SHP77 (cell line): Measurements from ENCODE around the gene HIGD1B.

Source experiments
- DNase-seq, 2 experiments: peaks; one replicate each; lab custom pipeline; 2025; lab: John Stamatoyannopoulos, UW

Gene HIGD1B

DNA sequence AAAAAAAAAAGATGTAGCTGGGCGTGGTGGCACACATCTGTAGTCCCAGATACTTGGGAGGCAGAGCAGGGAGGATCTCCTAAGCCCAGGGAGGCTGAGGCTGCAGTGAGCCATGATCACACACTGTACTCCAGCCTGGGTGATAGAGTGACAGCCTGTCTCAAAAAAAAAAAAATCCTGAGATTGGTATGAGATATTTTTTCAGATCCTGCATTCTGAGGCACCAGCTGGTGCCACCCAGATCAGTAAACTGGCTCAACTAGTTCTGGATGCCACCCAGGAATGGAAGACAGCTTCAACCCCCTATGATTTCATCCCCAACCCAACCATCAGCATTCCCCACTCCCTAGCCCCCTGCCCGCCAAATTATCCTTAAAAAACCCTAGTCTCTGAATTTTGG lies 10.5 kb upstream of the HIGD1B start:
- DNase-seq, result no peak

DNA sequence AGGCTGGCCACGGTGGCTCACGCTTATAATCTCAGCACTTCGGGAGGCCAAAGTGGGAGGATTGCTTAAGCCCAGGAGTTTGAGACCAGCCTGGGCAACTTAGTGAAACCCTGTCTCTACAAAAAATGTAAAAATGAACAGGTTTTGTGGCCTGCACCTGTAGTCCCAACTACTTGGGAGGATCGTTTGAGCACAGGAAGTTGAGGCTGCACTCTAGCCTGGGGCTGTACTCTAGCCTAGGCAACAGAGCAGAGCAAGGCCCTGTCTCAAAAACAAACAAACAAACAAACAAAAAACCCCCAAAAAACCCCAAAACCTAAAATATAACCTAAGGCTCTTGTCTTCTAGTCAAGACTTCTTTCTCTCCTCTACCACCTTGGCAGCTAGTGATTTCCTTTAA lies 7.4 kb upstream of the HIGD1B start:
- DNase-seq, result no peak

- DNase-seq, result no peak
These were observed 6.7 kb upstream of the HIGD1B start for GRCh38 chr17:44840936-44841335.

- no peak for DNase-seq
These were observed 4.9 kb upstream of the HIGD1B start for GRCh38 chr17:44842748-44843147.

GRCh38 chr17:44844390-44844830 lies 3.3 kb upstream of the HIGD1B start:
- DNase-seq, result no peak

GRCh38 chr17:44846206-44846605 lies 1.5 kb upstream of the HIGD1B start:
- no peak for DNase-seq

DNA sequence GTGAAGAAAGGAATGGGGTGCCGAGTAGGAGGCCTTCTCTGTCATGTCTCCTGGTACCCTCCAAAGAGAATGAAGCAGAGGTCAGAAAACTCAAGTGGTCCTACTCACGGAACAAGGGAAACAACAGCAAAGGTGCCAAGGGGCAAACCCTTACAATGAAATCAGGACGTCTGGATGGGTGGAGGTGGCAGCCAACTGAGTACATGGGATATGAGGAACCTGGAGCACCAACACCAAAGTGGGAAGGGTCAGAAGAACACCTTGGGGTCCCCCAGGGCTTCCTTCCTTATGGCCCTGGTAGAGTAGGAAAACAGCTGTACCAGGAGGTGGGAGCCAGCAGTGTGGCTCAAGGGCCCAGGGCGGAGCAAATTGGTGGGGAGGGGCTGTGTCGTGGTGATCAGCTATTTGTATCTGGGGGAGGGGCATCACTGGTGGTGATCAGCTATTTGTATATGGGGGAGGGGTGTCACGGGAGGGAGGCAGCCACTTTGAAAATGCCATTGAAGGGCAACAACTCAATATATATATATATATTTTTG lies 643 bp downstream of the HIGD1B start:
- no peak for DNase-seq

DNA sequence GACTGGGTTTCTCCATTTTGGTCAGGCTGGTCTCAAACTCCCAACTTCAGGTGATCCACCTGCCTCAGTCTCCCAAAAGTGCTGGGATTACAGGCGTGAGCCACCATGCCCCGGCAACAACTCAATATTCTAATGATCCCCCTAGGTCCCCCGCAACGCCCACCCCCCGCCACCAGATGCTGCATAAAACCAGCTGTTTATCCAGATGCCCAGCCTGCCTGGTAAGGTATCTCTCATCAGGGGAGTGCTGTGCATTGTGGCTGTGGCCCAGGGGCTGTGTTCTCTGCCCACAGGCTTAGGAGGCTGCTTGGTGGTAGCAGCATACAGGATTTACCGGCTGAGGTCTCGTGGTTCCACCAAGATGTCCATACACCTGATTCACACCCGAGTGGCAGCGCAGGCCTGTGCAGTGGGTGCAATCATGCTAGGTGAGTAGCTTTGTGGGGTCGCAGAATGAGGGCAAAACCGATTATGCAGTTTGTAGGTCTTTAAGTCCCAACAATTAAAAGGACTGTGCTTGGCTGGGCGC lies 1.3 kb downstream of the HIGD1B start:
- DNase-seq, result no peak

- DNase-seq, result no peak
These were observed 2.3 kb downstream of the HIGD1B start for GRCh38 chr17:44850025-44850424.

GRCh38 chr17:44850612-44851011 lies 2.9 kb downstream of the HIGD1B start:
- DNase-seq, result no peak

- DNase-seq, result no peak
These were observed 6.5 kb downstream of the HIGD1B start for GRCh38 chr17:44854192-44854591.

DNA sequence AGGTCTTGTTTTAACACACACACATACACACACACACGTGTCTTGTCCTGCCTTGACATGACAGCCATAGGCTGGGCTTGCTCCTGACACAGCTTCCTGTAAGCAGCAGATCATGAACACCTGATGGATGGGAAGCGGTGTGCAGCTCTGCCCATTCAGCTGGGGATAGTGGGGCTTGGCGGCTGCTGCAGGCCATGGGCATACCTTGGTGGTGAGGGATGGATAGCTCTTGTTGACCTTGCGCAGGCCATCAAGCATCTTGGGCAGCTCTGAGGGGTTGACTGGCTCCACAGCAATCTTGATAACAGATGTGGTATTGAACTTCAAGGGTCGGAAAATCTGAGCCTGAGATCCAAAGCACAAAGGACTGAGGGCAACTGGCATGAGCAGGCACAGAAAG lies 12.0 kb downstream of the HIGD1B start:
- DNase-seq, result no peak

DNA sequence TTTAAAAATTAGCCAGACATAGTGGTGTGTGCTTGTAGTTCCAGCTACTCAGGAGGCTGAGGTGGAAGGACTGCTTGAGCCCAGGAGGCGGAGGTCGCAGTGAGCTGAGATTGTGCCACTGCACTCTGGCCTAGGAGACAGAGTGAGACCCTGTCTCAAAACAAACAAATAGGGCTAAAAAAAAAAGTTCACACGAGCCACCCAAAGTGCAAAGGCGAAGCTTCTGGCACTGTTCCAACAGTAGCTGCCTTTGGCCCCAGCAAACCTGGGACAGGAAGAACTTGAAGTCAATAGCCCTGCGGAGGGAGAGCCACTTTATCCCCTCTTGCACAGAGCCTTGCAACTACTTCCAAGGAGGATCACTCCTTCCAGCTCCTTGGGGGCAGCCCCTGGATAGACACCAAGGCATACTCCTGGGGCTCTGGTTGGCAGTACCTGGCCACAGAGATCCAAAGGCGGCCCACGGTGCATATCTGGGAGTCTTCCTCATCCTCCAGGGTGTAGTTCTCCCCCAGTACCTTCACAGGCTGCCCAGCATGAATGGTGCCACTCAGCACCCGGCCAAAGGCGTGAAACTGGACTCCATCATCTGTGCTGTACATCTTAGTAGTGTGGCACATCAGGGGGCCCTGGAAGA lies 14.7 kb downstream of the HIGD1B start:
- no peak for DNase-seq

- DNase-seq, result no peak
These were observed 15.6 kb downstream of the HIGD1B start for GRCh38 chr17:44863061-44863918.

- DNase-seq, result no peak
These were observed 17.1 kb downstream of the HIGD1B start for GRCh38 chr17:44864831-44865230.

- DNase-seq, result peak; percentile 34 to 52
These were observed 17.6 kb downstream of the HIGD1B start for GRCh38 chr17:44865231-44865660.

DNA sequence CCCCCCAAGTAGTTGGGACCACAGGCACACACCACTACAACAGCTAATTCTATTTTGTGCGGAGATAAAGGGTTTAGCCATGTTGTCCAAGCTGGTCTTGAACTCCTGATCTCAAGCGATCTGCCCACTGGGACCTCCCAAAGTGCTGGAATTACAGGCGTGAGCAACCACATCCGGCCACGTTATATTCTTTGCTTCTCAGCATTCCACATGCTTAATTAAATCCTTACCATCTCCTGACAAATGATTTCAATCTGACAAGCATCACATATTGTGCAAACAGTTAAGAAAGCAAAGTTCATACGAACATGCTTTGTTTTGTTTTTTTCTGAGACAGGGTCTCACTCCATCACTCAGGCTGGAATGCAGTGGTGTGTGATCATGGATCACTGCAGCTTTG lies 18.2 kb downstream of the HIGD1B start:
- DNase-seq, result no peak

- no peak for DNase-seq
These were observed 20.2 kb downstream of the HIGD1B start for GRCh38 chr17:44867841-44868240.

DNA sequence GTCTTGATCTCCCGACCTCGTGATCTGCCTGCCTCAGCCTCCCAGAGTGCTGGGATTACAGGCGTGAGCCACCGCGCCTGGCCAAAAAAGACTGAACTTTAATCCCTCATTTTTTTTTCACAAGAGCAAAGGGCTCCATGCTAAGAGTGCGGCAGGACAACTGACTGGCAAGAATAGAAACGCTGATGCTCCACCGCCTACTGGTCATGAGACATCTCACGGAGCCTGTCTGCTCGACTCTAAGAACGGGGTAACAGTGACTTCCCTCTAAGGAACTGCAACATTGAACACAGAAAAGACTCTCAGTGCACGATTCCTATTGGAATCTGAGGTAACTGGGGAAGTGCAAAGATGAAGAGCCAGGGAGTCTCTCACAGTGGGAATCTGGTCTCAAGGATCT lies 23.9 kb downstream of the HIGD1B start:
- no peak for DNase-seq

- DNase-seq, result no peak
These were observed 24.6 kb downstream of the HIGD1B start for GRCh38 chr17:44872131-44872768.

DNA sequence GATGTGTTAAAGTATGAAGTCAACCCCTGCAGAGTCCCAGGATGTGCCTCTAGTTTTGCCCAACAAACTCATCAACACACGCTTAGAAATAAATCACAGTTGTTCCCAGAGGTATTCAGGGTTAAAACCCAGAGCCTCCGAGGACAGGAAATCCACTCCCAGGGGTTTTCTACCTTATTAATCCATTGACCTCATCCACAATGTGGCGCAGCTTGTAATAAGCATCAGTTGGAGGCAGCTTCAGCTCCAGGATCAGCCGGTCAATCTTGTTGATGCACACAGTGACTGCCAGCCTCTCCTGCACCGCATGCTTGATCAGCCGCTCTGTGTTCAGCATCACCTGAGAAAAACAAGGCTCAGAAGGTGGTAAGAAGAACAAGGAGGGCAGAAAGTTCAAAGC lies 28.1 kb downstream of the HIGD1B start:
- DNase-seq, result no peak

- DNase-seq, result no peak
These were observed 29.4 kb downstream of the HIGD1B start for GRCh38 chr17:44877121-44877520.
